GM18868 (cell line): Measurements from ENCODE around the gene CKAP2L.
"Not testable (repeated sequence)": the region's sequence is repeated elsewhere in the genome, so short reads cannot be mapped to it uniquely, and the experiment has no call there.

Experiments used
- ATAC-seq: cut with Tn5 transposase; IDR thresholded peaks from one replicate; pipeline ENCODE4 v1.9.1; 2021; ENCODE audit warnings: mild to moderate bottlenecking, moderate library complexity; ENCODE audit not compliant: unreplicated experiment

CKAP2L gene

GRCh38 chr2:112728029-112728362, 36.4 kb downstream of the CKAP2L start:
- no peak for ATAC-seq

GRCh38 chr2:112727276-112728028, 37.0 kb downstream of the CKAP2L start:
- no peak for ATAC-seq

GRCh38 chr2:112726487-112727190, 37.8 kb downstream of the CKAP2L start:
- ATAC-seq: peak; percentile 76

- peak; percentile 34 for ATAC-seq
Observed at GRCh38 chr2:112725545-112726457, 38.6 kb downstream of the CKAP2L start.

GRCh38 chr2:112724591-112725525, 39.6 kb downstream of the CKAP2L start:
- no peak for ATAC-seq

- no peak for ATAC-seq
Observed at GRCh38 chr2:112723995-112724394, 40.4 kb downstream of the CKAP2L start.

- no peak for ATAC-seq
Observed at GRCh38 chr2:112723547-112723940, 40.9 kb downstream of the CKAP2L start.

- ATAC-seq: no peak
Observed at GRCh38 chr2:112722816-112723546, 41.4 kb downstream of the CKAP2L start.

GRCh38 chr2:112721819-112722522, 42.4 kb downstream of the CKAP2L start:
- no peak for ATAC-seq

- no peak for ATAC-seq
Observed at GRCh38 chr2:112720785-112721184, 43.6 kb downstream of the CKAP2L start, which contains the start of gene NT5DC4. TSS of gene NT5DC4 (plus strand) at chr2:112721020. CDS start at chr2:112721080, 60 bp downstream.

- ATAC-seq: no peak
Observed at GRCh38 chr2:112718863-112719370, 45.5 kb downstream of the CKAP2L start.

GRCh38 chr2:112716826-112717352, 47.5 kb downstream of the CKAP2L start:
- ATAC-seq: not testable (repeated sequence)

- ATAC-seq: not testable (repeated sequence)
Observed at GRCh38 chr2:112716094-112716493, 48.3 kb downstream of the CKAP2L start.

- ATAC-seq: no peak
Observed at GRCh38 chr2:112714836-112715631, 49.4 kb downstream of the CKAP2L start.

GRCh38 chr2:112714331-112714730, 50.1 kb downstream of the CKAP2L start:
- ATAC-seq: no peak

GRCh38 chr2:112713926-112714325, 50.5 kb downstream of the CKAP2L start:
- no peak for ATAC-seq

- no peak for ATAC-seq
Observed at GRCh38 chr2:112713585-112713925, 50.9 kb downstream of the CKAP2L start.
